HG02763 (cell line): ENCODE measurements around the gene IRF4.

Experiments used
- ATAC-seq: cut with Tn5 transposase; IDR thresholded peaks from one replicate; pipeline ENCODE4 v1.9.1; 2021; ENCODE audit warnings: mild to moderate bottlenecking, moderate library complexity; ENCODE audit not compliant: unreplicated experiment

The IRF4 gene

DNA sequence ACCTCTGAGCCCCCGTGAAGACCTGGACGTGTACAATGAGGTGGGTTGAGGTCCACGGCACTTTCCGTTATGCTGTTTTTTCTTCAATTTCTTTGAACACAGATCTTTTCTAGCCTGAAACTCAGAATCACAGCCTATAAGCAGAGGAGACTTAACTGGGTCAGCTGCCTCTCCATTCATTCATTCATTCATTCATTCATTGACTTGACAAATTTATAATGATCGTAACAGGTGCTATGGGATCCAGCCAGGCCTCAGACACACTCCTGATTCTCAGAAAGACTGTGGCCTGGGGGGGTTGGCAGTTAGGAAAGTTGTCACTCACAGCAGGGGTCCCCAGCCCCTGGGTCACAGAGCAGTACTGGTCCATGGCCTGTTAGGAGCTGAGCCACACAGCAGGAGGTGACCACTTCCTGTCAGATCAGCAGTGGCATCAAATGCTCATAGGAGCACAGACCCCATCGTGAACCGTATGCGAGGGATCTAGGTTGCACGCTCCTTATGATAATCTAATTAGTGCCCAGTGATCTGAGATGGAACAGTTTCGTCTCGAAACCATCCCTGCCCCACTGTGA, 38.6 kb upstream of the IRF4 start:
- ATAC-seq, result no peak

DNA sequence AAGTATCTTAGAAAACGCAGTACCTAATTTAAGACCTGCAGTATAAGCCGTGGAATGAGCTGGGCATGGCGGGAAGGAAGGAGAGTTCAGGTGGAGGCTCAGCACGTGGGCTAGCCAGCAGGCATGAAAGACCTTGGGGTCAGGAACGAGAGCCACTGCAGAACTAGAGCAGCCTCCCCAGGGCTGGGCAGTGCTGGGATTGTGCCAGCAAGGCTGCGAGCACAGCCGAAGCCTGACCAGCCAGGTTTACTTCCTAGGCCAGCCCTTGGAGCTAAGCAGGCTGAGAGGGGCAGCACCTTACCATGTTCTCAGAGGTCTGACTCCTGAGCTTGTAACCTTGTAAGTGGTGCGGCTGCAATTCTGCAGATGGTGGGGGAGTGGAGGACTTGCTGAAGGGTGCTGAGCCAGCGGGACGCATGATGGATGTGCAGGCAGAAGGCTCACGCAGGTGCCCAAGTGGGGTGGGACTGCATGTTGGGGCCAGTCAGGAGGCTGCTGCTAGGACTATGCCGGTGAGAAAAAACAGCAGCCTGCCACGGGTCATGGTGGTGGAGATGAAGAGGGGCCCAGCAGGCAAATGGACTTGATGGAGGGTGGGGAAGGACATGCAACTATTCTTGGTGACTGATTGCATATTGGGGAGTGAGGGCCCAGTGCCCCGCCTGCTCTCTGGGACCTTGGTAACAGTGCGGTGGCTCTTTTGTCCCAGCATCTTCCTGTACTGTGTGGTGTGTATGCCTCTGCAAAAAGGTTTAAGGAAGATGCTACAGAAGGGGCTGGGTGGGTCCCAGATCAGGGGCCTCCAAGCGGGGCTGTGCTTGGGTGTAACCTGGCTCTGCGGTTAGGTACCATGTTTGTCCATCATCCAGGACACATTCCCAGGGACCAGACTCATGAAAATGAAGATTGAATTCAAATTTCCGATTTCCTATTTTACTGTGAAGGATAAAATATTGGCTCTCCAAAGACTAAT, 37.6 kb upstream of the IRF4 start:
- ATAC-seq, result no peak

DNA sequence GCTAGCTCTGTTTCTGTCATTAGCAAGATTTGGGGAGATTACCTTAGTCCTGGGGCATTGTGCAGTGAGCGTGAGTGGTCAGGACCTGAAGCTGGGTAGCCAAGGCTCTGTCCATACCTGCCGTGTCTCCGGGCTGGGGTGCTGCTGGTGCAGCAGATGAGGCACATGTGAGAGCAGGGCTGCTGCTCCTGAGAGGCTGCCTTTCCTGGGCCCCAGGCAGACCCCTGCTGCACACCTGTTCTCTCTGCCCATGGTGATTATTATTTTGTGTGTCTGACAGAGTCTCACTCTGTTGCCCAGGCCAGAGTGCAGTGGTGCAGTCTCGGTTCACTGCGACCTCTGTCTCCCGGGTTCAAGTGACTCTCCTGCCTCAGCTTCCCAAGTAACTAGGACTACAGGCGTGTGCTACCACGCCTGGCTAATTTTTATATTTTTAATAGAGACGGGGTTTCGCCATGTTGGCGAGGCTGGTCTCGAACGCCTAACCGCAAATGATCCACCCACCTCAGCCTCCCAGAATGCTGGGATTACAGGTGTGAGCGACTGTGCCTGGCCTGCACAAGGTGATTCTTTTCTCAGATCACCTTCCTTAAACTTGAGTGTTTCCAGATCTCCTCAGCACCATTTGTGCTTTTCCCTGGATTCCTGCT, 36.8 kb upstream of the IRF4 start:
- ATAC-seq, result no peak

DNA sequence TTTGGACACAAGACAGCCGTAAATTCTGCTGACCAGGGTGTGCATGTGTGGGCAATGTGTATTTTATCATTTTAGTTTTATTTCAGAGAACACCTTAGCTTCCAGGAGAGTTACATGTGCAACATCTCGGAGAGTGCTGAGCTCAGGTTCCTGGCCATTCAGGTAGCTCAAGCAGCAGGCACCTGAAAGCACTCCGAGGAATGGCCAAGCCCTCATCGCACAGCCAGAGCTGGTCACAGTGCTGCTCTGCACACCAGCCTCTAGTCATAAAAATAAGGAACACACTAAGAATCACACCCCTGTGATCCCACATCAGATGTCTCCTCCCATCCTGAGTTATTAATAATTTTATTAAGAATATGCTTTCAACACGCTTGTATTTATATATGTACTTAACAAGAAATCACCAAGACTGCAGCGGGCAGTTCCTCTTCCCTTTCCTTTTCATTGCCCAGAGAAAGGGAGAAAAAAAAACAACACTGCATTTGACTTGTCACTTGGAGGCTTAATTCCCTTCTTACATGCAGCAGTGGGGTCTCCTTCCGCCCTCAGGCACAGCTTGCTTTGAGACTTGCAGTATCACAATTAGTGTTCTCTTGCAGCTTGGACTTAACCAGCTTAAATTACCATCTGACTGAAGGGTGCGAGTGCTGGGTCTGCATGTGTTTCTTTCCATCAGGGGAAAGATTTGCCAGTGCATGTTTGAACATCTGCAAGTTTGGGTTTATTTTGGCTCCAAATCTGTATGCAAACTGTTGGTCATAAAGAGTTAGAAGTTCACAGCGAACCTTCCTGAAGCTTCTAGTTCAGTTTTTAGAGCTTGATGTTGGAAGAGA, 36.0 kb upstream of the IRF4 start:
- no peak for ATAC-seq

DNA sequence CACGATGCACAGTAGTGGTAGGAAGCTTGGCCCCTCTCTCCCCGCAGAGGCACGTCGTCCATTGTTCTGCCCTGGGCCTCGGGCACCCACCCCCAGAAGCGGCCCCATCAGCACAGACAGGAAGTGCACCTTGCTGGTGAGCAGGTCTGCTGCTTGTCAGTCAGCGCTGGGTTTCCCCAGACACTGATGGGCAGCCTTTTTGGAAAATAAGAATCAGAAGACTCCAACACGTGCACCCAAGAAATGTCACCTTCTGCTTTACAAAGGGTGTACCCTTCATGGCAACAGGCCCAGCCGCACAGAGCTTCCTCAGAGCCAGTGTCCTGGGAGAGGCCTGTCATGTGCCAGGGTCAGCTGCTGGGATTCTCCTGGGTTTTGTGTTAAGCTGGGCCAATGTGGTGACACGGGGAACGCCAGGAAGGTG, 34.7 kb upstream of the IRF4 start:
- ATAC-seq, result peak; percentile 44

DNA sequence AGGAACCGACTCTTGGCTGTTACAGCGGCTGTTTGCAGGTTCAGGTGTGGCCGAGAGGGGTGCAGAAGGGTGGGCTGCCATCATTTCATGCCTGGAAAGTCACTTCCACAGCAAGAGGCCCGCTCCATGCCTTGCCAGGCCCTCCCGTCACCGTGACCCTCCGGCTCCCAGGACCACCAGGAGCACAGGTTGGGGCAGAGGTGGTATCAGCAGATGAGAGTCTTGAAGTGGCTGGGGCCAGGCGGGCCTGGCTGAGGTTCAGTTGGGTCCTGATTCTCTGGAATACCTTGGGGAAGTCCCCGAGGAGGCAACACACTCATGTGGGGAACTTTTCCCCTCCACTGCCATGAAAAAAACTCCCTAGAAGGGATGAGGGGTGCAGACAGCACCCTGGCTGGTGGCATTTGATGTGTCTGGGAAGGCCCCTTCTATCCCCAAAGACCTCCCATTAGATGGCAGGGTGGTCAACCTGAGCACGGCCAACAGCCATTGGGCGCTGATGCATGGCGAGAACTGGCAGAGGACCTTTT, 34.2 kb upstream of the IRF4 start:
- ATAC-seq, result no peak

DNA sequence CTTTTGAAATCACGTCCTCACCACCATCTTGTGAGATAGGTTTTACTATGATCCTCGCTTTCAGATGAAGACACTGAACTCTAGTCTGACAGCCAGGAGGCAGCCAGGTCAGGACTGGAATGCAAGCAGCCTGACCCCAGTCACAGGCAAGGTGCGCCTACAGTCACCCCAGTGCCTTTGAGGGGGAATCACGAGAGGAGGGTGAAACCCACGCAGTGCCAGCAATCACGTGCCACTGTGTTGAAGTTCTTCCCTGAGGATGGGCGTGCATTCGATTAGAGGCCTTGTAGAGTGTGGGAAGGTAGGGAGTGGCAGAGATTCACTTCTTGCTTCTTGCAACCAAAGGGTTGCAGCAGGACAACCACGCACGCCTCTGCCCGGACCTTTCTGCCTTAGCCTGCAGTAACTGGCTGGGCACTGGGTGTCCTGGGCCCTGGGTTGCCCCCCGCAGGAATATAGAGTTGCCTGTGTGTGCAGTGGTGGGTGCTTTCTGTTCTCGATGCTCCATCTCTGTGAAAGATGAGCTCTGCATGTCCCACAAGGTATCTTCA, 33.7 kb upstream of the IRF4 start:
- ATAC-seq, result no peak

DNA sequence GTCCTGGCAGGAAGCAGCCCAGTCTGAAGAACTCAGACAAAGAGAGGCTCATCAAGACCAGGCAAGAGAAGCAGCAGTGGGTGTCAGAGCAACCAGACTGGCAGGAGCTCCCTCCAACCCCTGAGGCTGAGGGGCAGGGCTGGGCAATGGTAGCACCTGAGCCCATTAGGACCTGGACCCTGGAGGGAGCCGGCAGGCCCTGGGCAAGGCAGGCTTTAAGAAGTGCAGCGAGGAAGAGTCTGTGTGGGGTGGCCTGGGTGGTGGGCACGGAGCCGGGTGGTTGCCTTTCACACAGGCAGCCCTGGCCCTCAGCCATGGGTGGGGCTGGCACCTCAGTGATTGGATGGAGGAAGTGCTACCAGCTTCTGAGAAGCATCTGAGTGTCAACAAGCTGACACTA, 33.1 kb upstream of the IRF4 start:
- no peak for ATAC-seq

DNA sequence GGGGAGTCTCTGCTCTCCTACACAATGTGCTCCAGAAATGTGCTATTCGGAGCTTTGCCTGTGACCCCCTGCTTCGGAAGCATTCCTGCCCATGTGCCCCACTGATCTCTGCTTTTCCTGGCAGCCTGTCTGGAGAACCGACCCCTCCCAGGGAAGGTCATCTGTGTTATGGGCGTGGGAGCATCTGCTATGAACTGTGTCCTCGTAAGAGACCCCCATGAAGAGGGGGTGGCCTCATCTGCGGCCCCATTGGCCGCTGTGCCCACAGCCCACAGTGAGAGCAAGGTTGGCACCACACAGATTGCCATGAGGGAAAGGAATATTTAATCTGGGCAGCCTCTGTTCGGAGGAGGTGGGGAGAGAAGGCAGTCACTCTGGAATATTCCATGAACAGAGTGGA, 32.7 kb upstream of the IRF4 start:
- no peak for ATAC-seq

DNA sequence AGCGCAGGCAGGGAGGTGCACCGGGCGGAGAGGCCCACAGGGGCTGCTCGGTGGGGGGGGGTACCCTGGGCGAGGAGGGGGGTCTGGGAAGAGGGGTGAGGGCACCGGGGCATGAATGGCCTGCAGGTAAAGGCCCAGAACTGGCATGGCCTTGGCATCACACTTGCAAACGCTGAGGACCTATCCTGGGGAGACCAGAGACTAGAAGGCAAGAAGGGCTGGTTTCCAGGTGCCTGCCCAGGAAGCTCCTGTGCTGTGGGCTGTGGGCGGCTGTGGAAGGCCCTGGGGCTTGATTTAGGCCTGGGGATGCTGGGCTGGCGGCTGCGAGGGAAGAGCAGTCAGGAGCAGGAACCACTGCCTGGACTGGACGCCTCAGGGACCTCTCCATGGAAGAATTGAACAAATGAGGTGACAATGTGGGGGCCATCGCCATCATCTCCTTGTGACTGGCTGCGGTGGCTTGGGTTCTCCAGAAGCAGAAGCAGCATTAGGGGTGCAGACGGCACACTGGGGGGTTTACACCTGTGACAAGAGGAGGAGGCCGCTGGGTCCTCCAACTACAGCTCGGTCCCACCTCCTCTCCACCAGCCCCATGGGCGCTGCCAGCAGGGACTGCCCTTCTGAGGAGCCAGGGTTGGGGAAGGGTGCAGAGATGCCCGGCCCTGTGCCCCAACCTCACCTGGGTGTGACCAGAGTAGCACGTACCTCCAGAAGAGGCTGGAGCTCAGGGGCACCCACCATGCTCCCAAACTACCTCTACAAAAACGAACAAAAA, 32.1 kb upstream of the IRF4 start:
- ATAC-seq, result no peak

DNA sequence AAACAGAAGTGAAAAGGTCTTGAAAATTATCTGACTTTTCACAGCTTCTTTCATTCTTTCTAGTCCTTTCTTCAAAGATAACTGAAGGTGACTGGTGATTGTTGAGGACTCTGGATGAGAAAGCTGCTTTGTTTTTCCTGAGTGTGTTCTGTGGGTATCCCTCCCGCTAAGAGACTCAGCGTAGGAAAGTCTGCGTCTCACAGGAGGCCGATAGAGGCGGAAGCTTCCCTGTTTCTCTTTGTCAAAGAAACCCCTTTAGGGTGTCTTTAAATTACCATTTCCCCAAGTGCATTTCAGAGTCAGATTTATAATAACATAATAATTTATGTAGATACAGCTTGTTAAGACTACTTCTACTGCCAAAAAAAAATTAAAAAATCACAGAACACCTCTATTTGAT, 31.2 kb upstream of the IRF4 start:
- no peak for ATAC-seq

DNA sequence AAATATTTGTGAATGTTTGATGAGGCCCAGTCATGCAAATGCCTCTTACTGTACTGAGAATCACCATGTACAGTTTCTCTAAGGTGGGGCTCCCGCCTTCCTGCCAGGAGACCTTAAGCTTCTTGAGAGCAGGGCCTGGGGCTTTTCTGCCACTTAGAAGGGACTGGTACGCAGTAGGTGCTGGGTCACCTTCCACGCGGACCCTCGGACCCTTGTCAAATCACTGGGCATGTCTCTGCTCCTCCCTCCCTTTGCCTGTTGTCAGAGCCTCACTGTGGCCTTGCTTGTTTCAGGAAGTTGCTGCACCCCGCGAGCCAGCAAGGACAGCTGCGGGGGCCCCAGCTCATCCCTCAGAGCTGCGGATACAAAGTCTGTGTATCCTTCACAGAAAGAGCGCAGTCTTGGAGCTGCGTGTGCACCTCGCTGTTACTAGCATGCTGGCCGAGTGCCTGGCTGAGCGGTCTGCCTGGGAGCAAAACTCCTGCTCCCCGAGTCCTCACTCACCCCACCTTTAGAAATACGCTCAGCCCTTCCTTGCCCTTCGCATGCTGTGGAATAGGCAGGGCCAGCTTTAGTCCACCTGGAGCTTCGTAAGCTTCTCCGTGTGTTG, 30.7 kb upstream of the IRF4 start:
- no peak for ATAC-seq

DNA sequence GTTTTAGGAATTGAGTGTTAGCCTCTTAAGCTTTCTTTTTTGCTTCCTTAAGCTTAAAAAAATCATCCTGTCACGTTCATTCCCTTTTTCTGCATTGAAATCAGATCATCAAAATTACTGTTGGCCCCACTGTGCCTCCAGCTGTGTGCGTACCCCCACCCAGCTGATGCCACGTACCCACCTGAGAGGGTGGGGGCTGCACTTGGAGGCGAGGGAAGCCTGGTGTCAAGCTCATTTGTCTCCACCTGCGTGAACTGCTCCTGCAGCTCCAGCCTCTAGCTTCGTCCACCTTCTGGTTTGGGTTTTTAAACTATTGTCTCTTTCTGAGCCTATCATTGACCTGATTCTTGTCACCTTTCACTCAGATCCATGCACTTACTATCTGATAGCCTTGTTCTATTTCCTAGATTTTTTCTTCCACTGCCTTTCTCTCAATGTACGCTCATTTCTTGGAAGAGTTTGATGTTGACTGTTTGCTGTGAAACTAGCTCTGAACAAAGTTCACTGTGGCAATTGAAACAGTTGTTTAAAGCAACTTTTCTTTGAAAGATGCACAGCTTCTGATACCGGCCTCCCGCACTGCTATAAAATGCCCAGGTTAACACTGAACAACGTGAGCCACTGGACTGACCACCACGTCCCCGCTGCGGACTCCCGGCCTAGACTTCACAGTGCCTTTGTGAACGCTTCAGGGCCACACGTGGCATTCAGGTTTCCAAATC, 30.0 kb upstream of the IRF4 start:
- no peak for ATAC-seq

DNA sequence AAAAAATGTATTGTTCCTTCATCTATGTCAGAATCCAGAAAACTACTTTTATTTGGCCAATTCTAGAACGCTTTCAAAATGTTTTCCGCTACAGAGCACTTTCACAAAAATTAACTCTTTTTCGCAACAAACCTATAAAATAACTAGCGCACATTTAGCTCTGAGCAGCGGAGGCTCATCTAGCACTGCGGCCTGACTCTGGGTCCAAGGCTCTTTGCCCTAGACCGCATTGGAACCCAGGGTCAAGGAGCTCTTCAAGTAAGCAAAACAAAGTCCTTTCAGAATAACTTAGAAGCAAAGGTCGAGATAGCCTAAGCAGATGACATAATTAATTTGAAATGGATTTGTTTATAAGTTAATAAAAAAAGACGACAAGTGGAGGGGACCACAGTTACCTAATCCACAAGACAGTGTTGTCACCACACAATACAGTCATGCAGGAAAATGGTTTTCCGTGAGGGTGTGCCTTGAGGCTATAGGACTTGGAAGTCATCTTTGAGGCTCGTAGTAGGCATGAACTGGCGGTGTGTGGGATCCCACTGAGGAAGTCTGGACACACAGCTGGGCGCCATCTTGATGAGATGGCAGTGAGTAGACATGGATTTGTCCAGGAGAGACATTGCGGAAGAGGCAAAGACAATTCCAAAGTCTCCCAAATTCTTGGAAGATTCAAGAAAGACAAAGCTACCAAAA, 29.2 kb upstream of the IRF4 start:
- ATAC-seq, result no peak

DNA sequence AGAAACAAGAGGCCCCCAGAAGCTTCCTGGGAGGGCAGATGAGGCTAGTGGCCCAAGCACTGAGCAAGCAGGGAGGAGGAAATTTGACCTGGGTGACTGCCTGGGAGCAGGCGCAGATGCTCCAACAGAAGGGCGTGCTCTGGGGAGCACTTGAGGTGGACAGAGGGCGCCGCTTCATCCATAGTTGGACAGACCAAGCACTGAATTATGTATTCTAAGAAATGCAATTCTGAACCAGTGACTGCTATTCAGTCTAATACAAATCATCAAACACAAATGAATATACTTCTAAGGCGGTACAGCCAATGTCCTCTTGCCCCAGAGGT, 28.7 kb upstream of the IRF4 start:
- ATAC-seq, result no peak

DNA sequence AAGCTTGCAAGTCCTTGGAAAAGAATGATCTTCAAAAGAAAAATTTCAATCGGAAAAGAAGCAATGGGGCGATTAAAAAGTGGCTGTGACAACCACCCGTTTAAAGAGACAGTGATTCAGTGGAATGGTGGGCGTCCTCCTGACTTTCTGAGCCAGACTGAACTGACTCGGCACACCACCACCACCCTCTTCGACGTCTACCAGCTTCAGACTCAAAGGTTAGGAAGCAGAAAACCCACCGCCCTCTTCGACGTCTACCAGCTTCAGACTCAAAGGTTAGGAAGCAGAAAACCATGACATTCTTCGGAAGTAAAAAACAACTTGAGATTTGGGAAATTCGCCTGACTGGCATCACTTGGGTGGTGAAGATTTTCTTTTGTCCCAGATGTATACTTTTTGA, 28.3 kb upstream of the IRF4 start:
- ATAC-seq, result no peak

DNA sequence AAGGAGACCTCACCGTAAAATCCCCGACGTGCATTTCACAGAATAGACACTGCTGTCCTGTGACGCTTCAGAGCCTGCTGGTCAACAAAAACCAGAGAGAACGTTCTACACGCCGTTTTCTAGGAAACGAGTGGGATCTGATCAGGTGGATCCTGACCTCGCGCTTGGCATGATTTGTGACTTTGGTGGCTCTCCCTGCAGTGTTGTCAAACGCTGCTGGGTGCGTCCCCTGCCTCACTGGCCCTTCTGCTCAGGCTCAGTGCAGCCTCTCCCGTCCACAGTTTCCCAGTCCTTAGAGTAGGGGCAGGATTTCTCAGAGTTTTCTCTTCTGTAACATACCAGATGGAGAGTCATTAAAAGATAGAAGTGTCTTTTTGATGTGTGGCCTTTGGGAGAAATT, 27.6 kb upstream of the IRF4 start:
- ATAC-seq, result no peak
